ENCODE results near the gene AKT3.

Gene AKT3

DNA sequence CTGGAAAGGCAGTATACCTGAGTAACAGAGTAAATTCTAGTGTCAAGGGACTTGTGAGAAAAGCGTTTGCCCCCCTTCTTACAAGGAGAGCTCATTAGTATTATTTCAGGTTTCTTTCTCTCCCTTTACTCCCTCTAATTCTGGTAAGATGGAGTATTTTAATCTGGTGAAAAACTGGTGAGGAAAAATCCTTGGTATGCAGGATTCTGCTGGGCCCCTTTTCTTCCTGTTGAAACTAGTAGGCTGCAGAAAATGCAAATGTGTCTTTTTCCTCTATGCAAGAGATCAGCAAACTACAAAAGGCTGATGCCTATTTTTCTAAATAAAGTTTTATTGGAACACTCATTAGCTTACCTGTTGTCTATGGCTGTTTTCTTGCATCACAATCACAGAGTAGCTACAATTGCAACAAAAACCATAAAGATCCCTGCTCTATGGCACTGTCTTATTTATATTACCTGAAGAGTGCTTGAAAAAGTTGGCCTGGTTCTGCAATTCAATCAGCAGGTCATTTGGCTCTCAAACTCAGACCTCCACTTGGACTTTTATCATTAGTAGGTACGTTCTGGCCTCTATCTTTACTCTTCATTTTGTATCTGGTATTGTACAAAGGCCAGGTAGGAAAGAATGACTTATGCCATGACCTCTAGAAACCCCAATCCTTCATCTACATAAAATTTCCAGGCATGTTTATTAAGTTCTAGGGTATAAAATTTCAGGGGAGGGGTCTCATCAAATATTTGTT, 109.6 kb downstream of the AKT3 start:
- no peak overlapping the region for H3K27ac ChIP-seq
- no peak for TF ChIP-seq ZFX (IDR thresholded peaks at IDR 0.05)
- TF ChIP-seq, protein P1, sequence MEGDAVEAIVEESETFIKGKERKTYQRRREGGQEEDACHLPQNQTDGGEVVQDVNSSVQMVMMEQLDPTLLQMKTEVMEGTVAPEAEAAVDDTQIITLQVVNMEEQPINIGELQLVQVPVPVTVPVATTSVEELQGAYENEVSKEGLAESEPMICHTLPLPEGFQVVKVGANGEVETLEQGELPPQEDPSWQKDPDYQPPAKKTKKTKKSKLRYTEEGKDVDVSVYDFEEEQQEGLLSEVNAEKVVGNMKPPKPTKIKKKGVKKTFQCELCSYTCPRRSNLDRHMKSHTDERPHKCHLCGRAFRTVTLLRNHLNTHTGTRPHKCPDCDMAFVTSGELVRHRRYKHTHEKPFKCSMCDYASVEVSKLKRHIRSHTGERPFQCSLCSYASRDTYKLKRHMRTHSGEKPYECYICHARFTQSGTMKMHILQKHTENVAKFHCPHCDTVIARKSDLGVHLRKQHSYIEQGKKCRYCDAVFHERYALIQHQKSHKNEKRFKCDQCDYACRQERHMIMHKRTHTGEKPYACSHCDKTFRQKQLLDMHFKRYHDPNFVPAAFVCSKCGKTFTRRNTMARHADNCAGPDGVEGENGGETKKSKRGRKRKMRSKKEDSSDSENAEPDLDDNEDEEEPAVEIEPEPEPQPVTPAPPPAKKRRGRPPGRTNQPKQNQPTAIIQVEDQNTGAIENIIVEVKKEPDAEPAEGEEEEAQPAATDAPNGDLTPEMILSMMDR (conservative IDR thresholded peaks at IDR 0.05): no peak

DNA sequence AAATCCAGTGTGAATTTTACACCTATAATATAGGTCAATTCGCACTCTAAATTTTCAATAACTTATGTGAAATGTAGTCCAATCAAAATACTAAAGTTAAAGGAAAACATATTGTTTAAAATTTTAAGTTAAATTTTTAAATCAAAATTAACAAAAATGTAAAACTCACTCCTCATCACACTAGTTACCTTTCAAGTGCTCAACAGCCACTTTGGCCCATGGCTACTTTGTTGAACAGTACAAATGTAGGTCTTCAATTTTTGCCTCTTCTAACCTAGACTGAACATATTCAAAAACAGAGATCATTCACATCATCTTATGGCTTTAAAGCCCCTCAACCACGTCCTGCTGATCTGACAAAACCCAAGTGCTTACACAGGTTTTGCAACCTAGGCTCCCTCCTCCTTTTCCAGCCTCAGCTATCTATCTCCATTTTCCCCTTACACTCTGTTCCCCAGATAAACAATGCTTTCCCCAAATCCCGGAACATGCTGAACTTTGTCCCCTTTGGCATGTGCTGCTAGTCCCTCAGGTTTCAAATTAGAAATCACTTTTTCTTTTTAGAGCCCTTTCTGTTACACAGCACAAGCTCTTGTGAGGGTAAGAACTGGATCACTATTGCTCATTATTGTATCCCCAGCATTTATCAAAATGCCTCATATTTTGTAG, 110.6 kb downstream of the AKT3 start:
- H3K27ac ChIP-seq: no peak overlapping the region

DNA sequence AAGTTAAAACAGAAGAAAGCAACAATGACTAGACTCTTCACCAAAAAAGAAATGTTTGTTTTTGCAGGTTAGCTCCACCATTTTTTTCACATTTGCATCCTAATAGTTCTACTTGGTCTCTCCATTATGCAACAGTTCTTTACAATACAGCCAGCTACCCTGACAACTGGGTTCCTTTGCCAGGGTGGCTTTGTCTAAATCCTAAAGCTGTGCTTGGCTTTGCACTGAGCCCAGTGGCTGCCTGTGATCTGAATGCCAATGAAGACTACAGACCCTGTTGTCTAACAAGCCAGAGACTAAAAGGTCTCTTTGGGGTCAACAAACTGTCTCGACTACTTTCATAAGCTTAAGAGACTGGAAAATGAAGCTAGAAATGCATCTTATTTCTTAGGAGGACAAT, 112.0 kb downstream of the AKT3 start:
- TF ChIP-seq ZFX (IDR thresholded peaks at IDR 0.05): no peak
- TF ChIP-seq, protein P1 (conservative IDR thresholded peaks at IDR 0.05): no peak
- no peak overlapping the region for H3K27ac ChIP-seq

More for the DNA sequence above, 110.6 kb downstream of the AKT3 start:
- TF ChIP-seq, protein P1 (conservative IDR thresholded peaks at IDR 0.05): no peak
- TF ChIP-seq ZFX (IDR thresholded peaks at IDR 0.05): no peak

DNA sequence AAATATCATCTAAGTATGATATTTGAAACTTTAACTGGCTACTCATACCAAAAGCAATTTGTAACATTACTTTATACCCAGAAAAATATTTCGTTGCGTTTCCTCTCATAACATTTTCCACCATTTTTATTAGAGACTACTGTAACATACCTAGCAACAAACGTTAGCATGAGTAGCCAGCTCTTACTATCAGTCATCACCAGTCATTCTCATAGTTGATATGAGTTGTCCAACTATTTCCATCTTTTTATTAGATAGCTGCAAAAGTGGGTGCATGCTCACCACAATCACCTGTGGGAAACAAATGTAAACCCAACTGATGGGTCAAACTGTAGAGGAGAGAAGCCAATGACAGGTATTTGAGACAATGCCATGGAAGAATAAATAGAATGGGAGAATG, 114.6 kb downstream of the AKT3 start:
- no peak overlapping the region for H3K27ac ChIP-seq
- TF ChIP-seq, protein P1 (conservative IDR thresholded peaks at IDR 0.05): no peak
- TF ChIP-seq ZFX (IDR thresholded peaks at IDR 0.05): no peak

DNA sequence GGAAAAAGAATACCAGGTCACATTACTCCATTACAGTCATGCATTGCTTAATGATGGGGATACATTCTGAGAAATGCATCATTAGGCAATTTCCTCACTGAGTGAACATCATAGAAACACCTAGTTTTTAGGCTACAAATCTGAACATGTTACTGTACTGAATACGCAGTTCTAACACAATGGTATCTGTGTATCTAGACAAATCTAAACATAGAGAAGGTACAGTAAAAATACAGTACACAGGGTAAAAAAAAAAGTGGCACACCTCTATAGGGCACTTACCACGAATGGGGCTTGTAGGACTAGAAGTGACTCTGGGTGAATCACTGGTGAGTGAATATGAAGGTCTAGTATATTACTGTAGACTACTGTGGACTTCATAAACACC, 115.7 kb downstream of the AKT3 start:
- no peak overlapping the region for H3K27ac ChIP-seq
- TF ChIP-seq, protein P1 (conservative IDR thresholded peaks at IDR 0.05): no peak
- TF ChIP-seq ZFX (IDR thresholded peaks at IDR 0.05): no peak

DNA sequence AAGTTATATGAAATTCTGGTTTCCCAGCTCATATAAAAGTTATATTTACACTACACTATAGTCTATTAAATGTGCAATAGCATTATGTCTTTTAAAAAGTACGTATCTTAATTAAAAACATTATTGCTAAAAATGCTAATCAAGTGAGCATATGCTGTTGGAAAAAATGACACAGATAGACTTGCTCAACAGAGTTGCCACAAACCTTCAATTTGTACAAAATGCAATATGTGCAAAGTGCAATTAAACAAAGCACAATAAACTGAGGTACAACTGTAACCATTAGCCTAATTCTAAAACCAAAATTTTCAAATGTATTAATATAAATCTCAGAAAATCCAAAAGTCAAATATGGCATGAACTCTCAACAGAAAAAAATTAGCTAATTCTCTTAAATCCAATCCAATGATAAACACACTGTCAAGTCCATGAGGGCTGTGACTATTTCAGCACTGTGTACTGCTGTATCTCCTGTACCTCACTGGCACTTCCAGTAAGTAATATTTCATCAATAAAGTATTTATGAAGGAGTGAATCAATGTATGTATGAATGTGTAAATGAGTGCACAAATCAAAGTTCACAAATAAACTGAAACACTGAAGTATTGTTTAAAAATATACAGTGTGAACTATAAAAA, 116.3 kb downstream of the AKT3 start:
- TF ChIP-seq, protein P1 (conservative IDR thresholded peaks at IDR 0.05): no peak
- TF ChIP-seq ZFX (IDR thresholded peaks at IDR 0.05): no peak
- H3K27ac ChIP-seq: no peak overlapping the region

DNA sequence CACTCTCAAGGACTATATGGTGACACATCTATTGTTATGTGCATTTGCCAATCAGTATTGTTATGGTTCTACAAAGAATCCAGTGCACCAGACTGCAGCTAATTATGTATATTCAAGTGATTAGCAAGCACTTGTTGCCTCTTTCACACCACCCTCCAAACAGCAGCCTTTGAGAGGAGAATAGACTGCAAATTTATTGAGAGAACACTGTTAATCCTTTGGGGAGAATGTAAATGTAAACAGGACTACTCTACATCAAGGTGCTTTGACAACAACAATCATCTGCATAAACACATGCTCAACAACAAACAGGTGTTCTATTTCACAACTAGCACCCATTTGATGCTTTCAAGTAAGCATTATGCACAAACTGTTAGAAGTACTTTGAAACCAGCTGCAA, 117.4 kb downstream of the AKT3 start:
- no peak for TF ChIP-seq ZFX (IDR thresholded peaks at IDR 0.05)
- TF ChIP-seq, protein P1 (conservative IDR thresholded peaks at IDR 0.05): no peak
- H3K27ac ChIP-seq: no peak overlapping the region

Data from C4-2B (cell line).